Myocyte (in vitro differentiated cells): ENCODE measurements around the gene MMD2. TPM values are rescaled to one million over a fixed set of nuclear protein-coding genes. Genes with fewer than 3 reads are reported as not detected.
"Not testable (repeated sequence)": the region's sequence is repeated elsewhere in the genome, so short reads cannot be mapped to it uniquely, and the experiment has no call there.

Source experiments
- DNase-seq: peaks from one replicate; pipeline ENCODE4 v3.0.0-alpha.2; 2012; ENCODE audit warnings: low read depth
- polyA plus RNA-seq: library from polyadenylated mRNA; unstranded; fragments of >200 nt; gene quantifications from one replicate; pipeline ENCODE4 v1.2.1, GENCODE V29; 2012; ENCODE audit warnings: missing spikeins
- total RNA-seq: library from RNA; depleted of rRNA; stranded (reverse); fragments of >200 nt; gene quantifications from 2 replicates; pipeline ENCODE4 v1.2.3, GENCODE V29; 2014

MMD2 gene, protein sequence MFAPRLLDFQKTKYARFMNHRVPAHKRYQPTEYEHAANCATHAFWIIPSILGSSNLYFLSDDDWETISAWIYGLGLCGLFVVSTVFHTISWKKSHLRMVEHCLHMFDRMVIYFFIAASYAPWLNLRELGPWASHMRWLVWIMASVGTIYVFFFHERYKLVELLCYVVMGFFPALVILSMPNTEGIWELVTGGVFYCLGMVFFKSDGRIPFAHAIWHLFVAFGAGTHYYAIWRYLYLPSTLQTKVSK
- not detected in 2 replicates for total RNA-seq
- polyA plus RNA-seq, result not detected

DNA sequence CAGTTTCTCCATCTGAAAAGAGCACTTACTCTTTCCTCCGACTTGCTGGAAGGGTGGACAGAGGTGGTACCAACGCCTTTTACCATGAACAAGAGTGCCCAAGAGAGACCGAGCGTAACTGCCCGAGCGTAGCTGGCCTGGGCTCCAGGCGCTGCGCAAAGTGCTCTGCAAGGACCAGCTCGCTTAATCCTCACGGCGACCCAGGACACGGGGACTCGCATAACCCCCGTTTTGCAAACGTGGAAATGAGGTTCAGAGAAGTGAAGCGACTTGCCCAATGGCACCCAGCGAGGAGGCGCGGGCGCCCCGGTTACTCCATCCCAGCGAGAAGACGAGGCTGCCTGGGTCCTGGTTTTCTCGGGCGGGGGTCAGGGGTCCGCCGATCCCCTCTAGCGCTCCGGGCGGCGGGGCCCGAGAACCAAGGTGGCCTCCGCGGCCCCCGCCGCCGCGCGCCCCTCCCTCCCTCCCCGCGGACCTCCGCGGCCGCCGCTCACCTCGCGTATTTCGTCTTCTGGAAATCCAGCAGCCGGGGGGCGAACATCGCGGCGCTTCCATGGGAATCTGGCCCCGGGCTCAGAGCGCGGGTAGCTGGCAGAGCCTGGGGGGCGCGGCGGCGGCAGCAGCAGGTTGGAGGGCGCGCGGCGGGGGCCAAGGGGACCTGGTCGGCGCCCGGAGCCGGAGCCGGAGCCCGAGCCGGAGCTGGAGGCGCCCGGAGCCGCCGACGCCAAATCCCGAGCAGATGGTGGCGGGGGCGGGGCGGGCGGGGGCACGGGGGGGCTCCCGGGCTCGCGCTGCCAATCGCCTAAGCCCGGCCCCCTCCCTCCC lies at the start of gene MMD2:
MMD2 (minus strand) TSS at position 711 of the 825 bp plus-strand sequence; CDS start at position 541, 170 bp downstream.
- no peak for DNase-seq

DNA sequence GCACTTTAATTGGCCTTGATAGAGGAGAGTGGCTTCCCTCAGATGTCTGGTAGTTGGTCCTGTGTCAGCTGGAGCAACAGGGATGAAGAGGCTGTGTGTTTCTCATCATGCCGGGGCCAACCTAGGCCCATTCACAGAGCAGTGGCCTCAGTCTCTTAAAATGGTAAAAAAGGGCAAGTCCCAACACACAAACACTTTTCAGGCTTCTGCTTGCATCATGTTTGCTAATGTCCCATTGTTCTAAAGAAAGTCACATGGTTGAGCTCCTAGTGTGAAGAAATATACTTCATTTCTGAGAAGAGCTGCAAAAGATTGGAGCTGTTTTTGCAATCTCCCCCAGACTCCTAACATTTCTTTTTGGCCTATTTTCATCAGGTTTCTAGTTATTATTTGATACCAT lies 46.1 kb upstream of the MMD2 start:
- DNase-seq, result no peak

DNA sequence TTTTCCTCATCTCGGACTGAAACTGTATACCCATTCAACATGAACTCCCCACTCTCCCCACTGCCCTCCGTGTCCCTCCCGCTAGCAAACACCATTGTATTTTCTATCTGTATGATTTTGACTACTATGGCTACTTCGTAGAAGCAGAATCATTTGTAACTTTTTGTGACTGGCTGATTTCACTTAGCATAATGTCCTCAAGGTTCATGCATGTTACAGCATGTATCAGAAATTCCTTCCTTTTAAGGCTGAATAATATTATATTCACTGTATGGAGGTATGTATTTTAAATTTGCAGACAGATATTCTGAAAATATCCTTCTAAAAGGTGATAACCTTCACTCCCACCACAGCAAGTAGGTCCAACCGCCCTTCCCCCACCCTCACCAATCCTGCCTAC lies 42.9 kb upstream of the MMD2 start:
- DNase-seq, result no peak

DNA sequence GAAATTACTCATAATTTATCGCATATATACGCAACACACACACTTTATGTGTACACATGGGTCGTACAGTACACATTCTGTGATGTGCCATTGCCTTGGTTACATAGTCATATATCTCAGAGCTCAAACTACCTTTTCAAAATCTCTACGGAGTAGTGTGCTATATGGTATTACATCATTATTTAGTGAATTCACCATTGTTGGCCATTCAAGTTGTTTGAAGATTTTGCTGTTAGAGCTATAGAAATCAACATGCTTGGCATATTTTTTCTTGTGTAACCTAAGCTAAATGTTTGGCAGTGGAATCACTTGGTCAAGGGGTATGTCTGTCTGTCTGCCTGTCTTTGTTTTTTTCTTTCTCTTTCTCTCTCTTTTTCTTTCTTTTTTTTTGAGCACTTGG lies 42.0 kb upstream of the MMD2 start:
- DNase-seq, result no peak

DNA sequence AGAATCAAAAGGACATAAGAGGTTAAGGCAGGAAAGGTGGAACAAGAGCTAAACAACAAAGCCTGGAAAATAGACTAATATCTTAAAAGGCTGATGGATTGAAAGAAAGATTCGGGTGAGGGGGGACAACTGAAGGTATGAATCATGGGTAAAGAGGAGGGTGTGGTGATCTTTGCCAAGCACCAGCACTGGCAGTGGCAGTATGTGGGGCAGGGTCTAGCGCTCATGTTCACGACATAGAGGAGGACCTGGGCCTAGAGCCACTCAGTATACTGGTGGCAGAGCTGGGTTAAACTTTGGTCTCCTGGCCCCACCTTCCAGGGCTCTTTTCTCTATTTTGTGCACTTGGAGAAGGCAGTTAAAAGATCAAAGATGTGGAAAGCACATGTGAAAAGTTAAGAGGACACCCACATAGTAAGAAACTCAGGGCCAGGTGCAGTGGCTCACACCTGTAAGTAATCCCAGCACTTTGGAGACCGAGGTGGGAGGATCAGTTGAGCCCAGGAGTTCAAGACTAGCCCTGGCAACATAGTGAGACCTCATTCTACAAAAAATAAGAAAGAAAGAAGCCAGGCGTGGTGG lies 40.5 kb upstream of the MMD2 start:
- DNase-seq, result no peak

DNA sequence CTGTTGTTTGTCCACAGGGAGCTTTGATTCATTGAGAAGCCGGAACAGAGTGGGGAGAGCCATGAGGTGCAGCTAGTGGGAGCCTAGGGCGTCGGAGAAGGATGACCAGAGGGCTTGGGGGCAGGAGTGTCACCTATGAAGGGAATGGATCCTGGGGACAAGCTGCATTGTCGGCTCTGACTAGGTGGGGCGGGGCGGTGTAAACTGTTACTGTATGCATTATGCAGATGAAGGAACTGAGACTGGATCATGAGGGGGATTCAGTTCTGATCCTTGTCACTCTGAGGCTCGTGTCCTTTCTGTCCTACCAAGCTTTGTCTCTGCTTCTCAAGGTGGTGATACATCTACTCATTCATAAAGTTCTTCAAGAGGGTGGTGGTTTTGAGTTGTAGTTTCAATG lies 39.9 kb upstream of the MMD2 start:
- no peak for DNase-seq

DNA sequence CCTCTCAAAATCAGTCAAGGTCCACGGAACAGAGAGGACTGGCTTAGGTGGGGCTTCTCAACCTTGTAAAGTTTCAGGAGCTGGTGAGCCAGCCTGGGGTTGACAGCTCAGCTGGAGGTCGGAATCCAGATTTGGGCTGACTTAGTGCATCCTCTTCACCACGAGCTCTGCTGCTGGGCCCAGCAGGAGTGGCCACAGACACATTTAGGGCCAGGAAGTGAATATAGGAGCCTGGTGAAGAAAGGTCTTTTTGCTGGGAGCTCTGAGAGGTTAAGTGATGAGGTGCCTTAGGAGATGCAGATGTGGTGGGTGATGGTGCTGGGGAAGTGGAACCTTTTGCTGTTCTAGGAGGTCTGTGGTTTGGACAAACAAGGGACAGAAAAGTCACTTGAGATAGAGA lies 39.3 kb upstream of the MMD2 start:
- DNase-seq, result no peak

DNA sequence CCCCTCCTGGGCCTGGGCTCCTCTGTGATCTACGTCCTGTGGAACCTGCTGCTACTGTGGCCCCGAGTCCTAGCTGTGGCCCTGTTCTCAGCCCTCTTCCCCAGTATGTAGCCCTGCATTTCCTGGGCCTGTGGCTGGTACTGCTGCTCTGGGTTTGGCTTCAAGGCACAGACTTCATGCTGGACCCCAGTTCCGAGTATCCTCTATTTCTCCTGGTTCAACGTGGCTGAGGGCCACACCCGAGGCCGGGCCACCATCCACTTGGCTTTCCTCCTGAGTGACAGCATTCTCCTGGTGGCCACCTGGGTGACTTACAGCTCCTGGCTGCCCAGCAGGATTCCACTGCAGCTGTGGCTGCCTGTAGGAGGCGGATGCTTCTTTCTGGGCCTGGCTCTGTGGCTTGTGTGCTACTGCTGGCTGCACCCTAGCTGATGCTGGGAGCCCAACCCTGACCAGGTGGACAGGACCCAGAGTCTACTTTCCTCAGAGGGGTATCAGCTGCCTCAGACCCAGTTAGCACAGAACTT lies 37.8 kb upstream of the MMD2 start:
- no peak for DNase-seq

DNA sequence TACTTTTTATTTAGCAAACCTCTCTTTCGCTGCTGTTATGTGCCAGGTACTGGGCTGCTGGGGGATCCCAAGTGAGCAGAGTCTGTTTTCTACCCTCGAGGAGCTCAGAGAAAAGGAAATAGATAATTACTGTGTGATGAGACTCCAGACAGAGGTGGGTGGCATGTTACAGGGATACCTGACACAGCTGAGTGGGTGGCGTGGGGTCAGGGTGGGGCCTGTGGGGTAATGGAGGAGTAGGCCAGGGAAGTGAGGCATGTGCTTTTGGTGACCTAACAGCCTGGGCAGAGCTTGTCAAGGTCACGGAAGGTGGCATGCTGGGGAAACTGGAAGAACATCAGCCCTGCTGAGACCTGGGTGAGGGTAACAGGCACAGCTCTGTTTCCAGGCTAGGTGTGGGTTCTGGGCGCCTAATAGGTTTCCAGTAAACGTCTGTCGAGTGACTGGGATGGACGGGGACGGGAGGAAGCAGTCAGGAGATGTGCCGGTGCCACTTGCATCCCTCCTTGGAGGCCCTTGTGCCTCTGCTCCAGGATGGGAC lies 36.5 kb upstream of the MMD2 start:
- no peak for DNase-seq

DNA sequence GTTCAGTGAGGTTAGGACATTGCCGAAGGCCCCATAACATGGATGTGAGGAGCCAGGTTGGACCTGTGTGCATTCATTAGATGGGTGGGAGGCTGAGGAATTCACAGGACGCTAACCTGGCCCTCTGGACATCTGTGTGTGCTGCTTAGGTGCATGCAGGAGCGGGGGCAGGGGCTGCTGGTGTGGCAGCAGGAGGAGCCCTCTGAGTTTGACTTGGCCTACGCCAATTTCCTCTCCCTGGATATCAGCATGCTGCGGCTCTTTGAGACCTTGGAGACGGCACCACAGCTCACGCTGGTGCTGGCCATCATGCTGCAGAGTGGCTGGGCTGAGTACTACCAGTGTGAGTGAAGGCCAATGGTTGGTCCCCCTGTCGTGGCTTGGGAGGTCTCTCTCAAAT lies 34.5 kb upstream of the MMD2 start:
- DNase-seq, result no peak

DNA sequence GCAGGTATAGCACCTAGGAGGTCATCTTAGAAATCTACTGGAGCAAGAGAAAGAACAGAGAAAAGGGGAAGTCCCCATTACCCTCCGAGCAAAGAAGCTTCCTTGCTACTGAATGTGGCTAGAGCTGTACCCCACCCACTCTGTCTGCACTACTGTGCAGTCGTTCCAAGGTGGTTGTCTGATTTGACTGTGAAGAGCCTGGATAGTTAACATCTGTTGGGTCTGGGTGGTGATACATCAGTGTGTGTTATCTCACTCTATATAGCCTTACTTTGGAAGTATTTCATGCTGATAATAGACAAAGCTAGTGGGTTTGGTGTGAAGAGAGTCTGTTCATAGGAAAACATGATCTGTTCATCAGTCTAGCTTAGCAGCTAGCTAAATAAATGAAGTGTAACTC lies 23.8 kb upstream of the MMD2 start:
- not testable (repeated sequence) for DNase-seq

DNA sequence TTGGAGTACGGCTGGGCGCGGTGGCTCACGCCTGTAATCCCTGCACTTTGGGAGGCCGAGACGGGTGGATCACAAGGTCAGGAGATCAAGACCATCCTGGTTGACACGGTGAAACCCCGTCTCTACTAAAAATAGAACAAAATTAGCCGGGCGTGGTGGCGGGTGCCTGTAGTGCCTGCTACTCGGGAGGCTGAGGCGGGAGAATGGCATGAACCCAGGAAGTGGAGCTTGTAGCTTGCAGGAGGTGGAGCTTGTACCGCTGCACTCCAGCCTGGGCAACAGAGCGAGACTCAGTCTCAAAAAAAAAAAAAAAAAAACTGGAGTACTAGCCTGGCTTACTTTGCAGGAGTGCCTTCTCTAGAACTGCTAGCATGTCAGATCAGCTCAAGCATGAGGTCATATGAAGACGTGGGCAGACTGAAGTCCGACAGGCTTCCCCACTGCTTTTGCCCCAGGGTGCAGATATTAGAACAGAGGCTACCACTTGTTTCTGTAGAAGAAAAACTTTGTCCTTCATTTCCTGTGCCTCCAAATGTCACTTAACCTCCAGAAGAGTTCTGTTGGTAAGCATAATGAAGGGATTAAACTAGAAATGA lies 22.4 kb upstream of the MMD2 start:
- not testable (repeated sequence) for DNase-seq

DNA sequence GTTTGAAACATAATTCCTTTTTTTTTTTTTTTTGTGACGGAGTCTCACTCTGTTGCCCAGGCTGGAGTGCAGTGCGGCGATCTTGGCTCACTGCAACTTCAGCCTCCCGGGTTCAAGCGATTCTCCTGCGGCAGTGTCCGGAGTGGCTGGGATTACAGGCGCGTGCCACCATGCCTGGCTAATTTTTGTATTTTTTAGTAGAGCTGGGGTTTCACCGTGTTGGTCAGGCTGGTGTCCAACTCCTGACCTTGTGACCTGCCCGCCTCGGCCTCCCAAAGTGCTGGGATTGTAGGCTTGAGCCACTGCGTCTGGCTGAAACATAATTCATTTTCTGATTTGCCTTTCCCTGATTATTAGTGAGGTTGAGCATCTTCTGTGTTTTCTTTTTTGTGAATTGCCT lies 16.6 kb upstream of the MMD2 start:
- not testable (repeated sequence) for DNase-seq

DNA sequence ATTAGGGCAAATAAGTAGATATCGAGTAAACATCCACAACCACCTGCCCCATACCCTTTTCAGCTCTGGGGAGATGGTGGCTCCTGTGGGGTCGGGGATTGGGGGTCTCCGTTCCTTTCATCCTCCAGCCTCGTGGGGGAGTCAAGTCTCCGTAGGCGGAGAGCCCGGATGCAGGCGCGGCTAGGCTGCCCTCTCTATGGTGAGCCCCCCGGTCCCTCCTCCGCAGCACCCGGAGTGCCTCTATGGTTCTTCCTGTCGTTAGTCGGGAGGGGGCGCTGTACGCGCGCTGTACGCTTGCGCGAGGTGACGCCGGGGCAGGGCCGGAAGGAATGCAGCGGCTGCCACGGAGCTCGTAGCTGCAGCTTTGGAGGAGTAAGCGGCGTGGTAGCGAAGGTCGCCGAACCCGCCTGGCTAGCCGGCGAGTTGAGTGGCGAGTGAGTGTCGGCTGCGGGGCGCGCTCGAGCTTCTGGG lies 14.8 kb upstream of the MMD2 start:
- DNase-seq, result peak; percentile 97

DNA sequence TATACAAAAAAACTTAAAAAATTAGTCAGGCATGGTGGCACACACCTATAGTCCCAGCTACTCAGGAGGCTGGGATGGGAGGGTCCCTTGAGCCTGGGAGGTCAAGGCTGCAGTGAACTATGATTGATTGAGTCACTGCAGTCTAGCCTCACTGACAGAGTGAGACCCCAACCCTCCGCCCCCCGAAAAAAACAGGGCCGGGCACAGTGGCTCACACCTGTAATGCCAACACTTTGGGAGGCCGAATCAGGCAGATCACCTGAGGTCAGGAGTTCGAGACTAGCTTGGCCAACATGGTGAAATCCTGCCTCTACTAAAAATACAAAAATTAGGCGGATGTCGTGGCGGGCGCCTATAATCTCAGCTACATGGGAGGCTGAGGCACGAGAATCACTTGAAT lies 13.5 kb upstream of the MMD2 start:
- not testable (repeated sequence) for DNase-seq

DNA sequence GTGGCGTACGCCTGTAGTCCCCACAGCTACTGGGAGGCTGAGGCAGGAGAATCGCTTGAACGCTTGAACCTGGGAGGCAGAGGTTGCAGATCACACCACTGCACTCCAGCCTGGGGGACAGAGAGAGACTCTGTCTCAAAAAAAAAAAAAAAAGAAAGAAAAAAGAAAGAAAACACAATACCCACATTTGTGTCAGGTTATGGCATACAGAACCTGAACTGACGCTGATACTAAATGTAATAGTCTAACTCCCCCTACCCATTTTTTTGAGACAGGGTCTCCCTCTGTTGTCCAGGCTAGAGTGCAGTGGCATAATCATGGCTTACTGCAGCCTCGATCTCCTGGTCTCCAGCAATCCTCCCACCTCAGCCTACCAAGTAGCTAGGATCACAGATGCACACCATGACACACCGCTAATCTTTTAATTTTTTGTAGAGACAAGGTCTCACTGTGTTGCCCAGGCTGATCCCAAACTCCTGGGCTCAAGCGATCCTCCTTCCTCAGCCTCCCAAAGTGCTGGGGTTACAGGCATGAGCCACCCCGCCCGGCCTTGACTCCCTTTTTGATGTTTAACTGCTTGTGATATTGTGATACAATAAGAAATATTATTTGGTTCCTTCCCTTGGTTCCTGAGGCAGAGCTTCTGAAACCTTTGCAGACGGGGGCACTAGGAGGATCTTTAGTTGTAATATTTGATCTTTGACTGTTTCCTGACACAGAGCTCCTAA lies 6.5 kb upstream of the MMD2 start:
- no peak for DNase-seq

DNA sequence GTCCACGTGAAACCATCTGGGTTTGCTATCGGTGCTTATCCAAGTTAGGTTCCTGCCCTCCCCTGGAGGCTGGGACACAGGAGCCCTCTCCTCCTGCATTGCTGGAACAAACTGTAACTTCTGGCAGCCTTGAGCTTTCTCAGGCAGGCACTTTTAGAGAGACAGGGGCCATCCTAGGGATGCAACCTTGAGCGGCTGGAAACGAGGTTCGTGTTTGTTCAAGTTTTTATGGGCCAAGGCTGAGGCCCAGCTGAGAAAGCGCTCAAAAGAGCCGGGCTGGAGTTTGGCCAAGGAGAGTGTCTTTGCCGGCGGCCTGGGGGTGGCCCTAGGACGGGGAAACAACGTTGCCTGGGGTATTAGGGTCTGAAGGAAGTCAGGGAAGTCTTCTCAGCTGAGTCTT lies 5.5 kb upstream of the MMD2 start:
- DNase-seq, result no peak

DNA sequence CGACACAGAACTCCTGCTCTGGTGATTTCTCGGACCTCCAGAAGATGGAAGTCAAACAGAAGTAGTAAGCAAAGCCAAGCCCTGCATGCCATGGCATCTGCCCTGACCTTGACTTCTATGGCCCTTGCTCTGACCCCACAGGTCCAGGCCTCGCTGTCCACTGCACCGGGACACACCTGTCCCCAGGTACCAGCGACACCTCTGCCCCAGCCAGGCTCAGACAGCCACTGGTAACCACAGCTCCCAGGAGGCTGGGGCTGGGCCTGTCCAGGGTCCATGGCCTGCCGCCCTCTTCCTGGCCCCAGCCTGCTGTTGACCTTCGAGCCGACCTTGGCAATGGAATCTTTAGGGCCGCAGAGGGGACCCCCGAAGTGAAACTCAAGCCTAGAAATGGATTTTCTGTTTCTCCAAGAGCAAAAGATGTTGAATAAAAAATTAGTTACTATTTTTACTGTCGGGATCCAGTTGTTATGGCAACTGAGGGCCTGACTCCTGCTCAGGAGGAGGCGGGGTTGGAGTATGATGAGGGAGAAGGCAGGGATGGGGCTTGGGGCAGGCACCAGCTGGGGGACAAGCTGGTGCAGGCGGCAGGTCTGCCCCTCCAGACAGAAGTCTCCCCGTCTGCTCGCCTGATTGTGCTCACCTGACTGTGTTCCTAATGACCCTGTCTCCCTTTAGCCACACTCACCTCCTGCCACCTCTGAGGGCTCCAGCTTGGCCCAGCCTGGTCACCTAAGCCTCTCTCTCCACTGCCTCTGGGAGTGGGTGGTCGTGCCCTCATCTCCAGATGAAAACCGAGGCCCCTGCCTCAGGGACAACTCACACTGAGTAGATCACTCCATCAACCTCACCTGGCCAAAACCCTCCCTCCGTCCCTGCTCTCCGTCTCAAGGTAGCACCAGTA lies 4.1 kb upstream of the MMD2 start:
- DNase-seq, result no peak

DNA sequence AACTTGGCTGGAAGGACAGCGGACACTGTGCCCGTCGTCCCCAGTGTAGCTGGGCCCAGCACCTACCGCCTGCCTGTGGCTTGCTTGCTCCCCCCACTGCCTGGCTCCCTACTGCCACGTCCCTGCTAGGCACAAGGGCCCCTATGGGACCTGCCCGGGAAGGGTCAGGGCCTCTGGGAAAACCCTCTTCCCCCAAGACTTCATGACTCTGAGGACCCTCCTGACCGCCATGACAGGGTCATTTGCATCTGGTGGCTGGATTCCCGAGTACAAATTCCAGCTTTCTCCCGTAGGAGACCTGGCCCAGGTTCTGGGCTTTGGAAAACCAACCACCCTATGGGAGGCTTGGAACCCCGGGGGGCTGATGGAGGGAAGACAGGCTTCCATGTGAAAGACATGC lies 1.4 kb upstream of the MMD2 start:
- no peak for DNase-seq

DNA sequence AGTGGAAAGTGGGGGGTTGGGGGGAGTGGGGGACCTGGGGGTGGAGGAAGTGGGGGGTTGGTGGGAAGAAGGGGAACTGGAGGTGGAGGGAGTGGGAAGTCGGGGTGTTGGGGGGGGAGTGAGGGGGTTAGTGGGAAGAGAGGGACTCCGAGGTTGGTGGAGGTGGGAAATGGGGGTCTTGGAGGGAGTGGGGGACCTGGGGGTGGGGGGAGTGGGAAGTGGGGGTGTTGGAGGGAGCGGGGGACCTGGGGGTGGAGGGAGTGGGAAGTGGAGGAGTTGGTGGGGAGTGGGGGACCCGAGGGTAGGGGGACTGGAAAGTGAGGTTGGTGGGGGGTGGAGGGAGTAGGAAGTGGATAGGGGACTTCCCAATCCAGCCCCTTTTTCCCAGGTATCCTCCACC lies 906 bp upstream of the MMD2 start:
- no peak for DNase-seq
